Measurements from ENCODE around the gene STON1.

DNA sequence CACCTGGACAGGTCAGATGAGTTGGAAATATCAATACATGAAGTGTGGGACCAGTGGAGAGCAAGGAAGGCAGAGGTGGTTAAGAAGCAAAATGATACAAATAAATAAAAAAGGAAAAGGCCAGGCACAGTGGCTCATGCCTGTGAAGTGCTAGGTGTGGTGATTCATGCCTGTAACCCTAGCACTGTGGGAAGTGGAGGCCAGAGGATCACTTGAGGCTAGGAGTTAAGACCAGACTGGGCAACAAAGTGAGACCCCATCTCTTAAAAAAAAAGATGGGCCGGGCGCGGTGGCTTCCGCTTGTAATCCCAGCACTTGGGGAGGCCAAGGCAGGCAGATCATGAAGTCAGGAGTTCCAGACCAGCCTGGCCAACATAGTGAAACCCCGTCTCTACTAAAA, 2.9 kb downstream of the STON1 start:
- TF ChIP-seq, protein P1, sequence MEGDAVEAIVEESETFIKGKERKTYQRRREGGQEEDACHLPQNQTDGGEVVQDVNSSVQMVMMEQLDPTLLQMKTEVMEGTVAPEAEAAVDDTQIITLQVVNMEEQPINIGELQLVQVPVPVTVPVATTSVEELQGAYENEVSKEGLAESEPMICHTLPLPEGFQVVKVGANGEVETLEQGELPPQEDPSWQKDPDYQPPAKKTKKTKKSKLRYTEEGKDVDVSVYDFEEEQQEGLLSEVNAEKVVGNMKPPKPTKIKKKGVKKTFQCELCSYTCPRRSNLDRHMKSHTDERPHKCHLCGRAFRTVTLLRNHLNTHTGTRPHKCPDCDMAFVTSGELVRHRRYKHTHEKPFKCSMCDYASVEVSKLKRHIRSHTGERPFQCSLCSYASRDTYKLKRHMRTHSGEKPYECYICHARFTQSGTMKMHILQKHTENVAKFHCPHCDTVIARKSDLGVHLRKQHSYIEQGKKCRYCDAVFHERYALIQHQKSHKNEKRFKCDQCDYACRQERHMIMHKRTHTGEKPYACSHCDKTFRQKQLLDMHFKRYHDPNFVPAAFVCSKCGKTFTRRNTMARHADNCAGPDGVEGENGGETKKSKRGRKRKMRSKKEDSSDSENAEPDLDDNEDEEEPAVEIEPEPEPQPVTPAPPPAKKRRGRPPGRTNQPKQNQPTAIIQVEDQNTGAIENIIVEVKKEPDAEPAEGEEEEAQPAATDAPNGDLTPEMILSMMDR (conservative IDR thresholded peaks at IDR 0.05 in 1 of 2, IDR thresholded peaks at IDR 0.05 in 1 of 2; ENCODE audit: extremely low read depth in 1 of 2, insufficient read depth in 1 of 2, low read depth in 1 of 2, low read length in 2 of 2), result no peak
- no peak for TF ChIP-seq EZH2 (IDR thresholded peaks at IDR 0.05; ENCODE audit: borderline replicate concordance, low read length)

All from mammary epithelial cell (primary cell).